SK-N-SH (cell line): Measurements from ENCODE around the gene TMEM218. TPM values are rescaled to one million over a fixed set of nuclear protein-coding genes. Genes with fewer than 3 reads are reported as not detected.
A peak's percentile ranks its signal among the peaks of the same experiment; 100 is the strongest.

ENCODE experiments used
- CTCF ChIA-PET: fragments of 300-600, 350-600 bp; formaldehyde crosslinking; extraction: SDS; loops from one replicate; lab custom pipeline; 2021; lab: Yijun Ruan, JAX
- POLR2A ChIA-PET: fragments of 350-600 bp; sonication (Branson Sonifier 250); formaldehyde crosslinking; extraction: SDS; loops from one replicate; lab custom pipeline; 2020; ENCODE audit warnings: antibody characterized with exemption, inconsistent platforms; lab: Yijun Ruan, JAX
- DNase-seq: peaks from one replicate; pipeline ENCODE4 v3.0.0; 2012
- H2AFZ ChIP-seq: fragments of 200-600 bp; sonication (generic); 2 replicates; pipeline ENCODE4 v1.8.1; 2016; ENCODE audit warnings: antibody characterized with exemption, mild to moderate bottlenecking, low read depth
- H3F3A ChIP-seq: fragments of 200-600 bp; sonication (generic); replicated peaks from 2 replicates; pipeline ENCODE3; 2016; ENCODE audit warnings: antibody characterized with exemption, mild to moderate bottlenecking; ENCODE audit not compliant: insufficient read depth
- H3K27ac ChIP-seq, 2 experiments: fragments of 200-500 bp in 1 of 2; fragments of 200-600 bp in 1 of 2; sonication (Bioruptor generic) in 1 of 2; sonication (generic), shearing (Covaris generic) in 1 of 2; 2 replicates each; pipeline versions ENCODE4 v1.5.1 to v1.6.1; 2014 to 2016; ENCODE audit warnings: low read depth in 2 of 2, inconsistent platforms in 1 of 2, low read length in 1 of 2, mild to moderate bottlenecking in 1 of 2, mixed read lengths in 1 of 2
- H3K27me3 ChIP-seq: fragments of 200-600 bp; sonication (generic), shearing (Covaris generic); 2 replicates; pipeline ENCODE4 v1.6.1; 2016; ENCODE audit warnings: mixed run types; ENCODE audit not compliant: insufficient read depth
- H3K36me3 ChIP-seq, 2 experiments: fragments of 200-500 bp in 1 of 2; fragments of 200-600 bp in 1 of 2; sonication (Bioruptor generic) in 1 of 2; sonication (generic) in 1 of 2; replicated peaks in 1 of 2; 2 replicates each; pipeline versions ENCODE3 to v1.5.1; 2014 to 2016; ENCODE audit warnings: low read length in 1 of 2, mild to moderate bottlenecking in 1 of 2; ENCODE audit not compliant: insufficient read depth in 2 of 2, control insufficient read depth in 1 of 2
- H3K4me1 ChIP-seq, 2 experiments: fragments of 200-500 bp in 1 of 2; fragments of 200-600 bp in 1 of 2; sonication (Bioruptor generic) in 1 of 2; sonication (generic), shearing (Covaris generic) in 1 of 2; 2 replicates each; pipeline versions ENCODE4 v1.5.1 to v1.6.1; 2014 to 2016; ENCODE audit warnings: low read depth in 1 of 2, low read length in 1 of 2, mixed run types in 1 of 2; ENCODE audit not compliant: insufficient read depth in 2 of 2, control insufficient read depth in 1 of 2
- H3K4me2 ChIP-seq: fragments of 200-600 bp; sonication (generic), shearing (Covaris generic); 2 replicates; pipeline ENCODE4 v1.6.1; 2017; ENCODE audit warnings: mixed run types
- H3K4me3 ChIP-seq, 2 experiments: fragments of 200-500 bp in 1 of 2; fragments of 200-600 bp in 1 of 2; sonication (Bioruptor generic) in 1 of 2; sonication (generic), shearing (Covaris generic) in 1 of 2; 2 replicates each; pipeline versions ENCODE4 v1.5.1 to v1.8.1; 2014 to 2016; ENCODE audit warnings: low read depth in 2 of 2, inconsistent platforms in 1 of 2, low read length in 1 of 2, mild to moderate bottlenecking in 1 of 2, mixed read lengths in 1 of 2, moderate library complexity in 1 of 2
- H3K79me2 ChIP-seq: fragments of 200-600 bp; sonication (generic); 2 replicates; pipeline ENCODE4 v1.8.1; 2017; ENCODE audit warnings: mild to moderate bottlenecking; ENCODE audit not compliant: insufficient read depth
- H3K9ac ChIP-seq: fragments of 200-600 bp; sonication (generic); 2 replicates; pipeline ENCODE4 v1.6.1; 2017; ENCODE audit warnings: mixed run types
- H3K9me2 ChIP-seq: fragments of 200-600 bp; sonication (generic); 2 replicates; pipeline ENCODE4 v1.6.1; 2017; ENCODE audit warnings: mixed run types
- H3K9me3 ChIP-seq: fragments of 200-600 bp; sonication (generic); 2 replicates; pipeline ENCODE4 v1.6.1; 2017; ENCODE audit warnings: mixed run types, mild to moderate bottlenecking, moderate library complexity
- H4K20me1 ChIP-seq: fragments of 200-600 bp; sonication (generic); 2 replicates; pipeline ENCODE4 v1.6.1; 2017; ENCODE audit warnings: mild to moderate bottlenecking, mixed run types; ENCODE audit not compliant: insufficient read depth
- CHD2 ChIP-seq: fragments of 150-350 bp; IDR thresholded peaks from 2 replicates; pipeline ENCODE4 v1.6.1; 2018; ENCODE audit warnings: low read length; ENCODE audit not compliant: partially characterized antibody
- FOXJ3 ChIP-seq: sonication (generic); formaldehyde crosslinking; IDR thresholded peaks from 2 replicates; pipeline ENCODE4 v1.5.1; 2020; ENCODE audit warnings: mild to moderate bottlenecking, missing genetic modification reagents
- FOXM1 ChIP-seq: IDR thresholded peaks from 2 replicates; pipeline ENCODE4 v1.4.0; 2012; ENCODE audit warnings: low read depth, mild to moderate bottlenecking
- IRF3 ChIP-seq: fragments of 150-350 bp; IDR thresholded peaks from 2 replicates; pipeline ENCODE4 v1.6.1; 2016; ENCODE audit warnings: mild to moderate bottlenecking, low read depth, low read length
- JUND ChIP-seq: IDR thresholded peaks from 2 replicates; pipeline ENCODE4 v1.4.0; 2012
- MEF2A ChIP-seq: IDR thresholded peaks from 2 replicates; pipeline ENCODE4 v1.4.0; 2012; ENCODE audit warnings: low read depth, borderline replicate concordance
- MXI1 ChIP-seq: IDR thresholded peaks from 2 replicates; pipeline ENCODE4 v1.6.1; 2012; ENCODE audit warnings: mild to moderate bottlenecking, low read depth, low read length, improper control_type of control experiment
- NFIC ChIP-seq: IDR thresholded peaks from 2 replicates; pipeline ENCODE4 v1.4.0; 2012; ENCODE audit warnings: borderline replicate concordance
- POLR2AphosphoS5 ChIP-seq: IDR thresholded peaks from 2 replicates; pipeline ENCODE4 v1.6.1; 2012; ENCODE audit warnings: low read depth, low read length
- REST ChIP-seq: IDR thresholded peaks from 2 replicates; pipeline ENCODE4 v1.6.1; 2012; ENCODE audit warnings: mild to moderate bottlenecking, low read depth, low read length, moderate library complexity
- RFX5 ChIP-seq: IDR thresholded peaks from 2 replicates; pipeline ENCODE4 v1.6.1; 2012; ENCODE audit warnings: mild to moderate bottlenecking, improper control_type of control experiment, low read length
- SIN3A ChIP-seq: IDR thresholded peaks from 2 replicates; pipeline ENCODE4 v1.6.1; 2012; ENCODE audit warnings: low read depth, mild to moderate bottlenecking, low read length, moderate library complexity, borderline replicate concordance
- TCF12 ChIP-seq: IDR thresholded peaks from 2 replicates; pipeline ENCODE4 v1.4.0; 2012
- USF2 ChIP-seq: fragments of 150-350 bp; IDR thresholded peaks from 2 replicates; pipeline ENCODE4 v1.6.1; 2017; ENCODE audit warnings: antibody characterized with exemption, low read length, low read depth, borderline replicate concordance
- ZBTB33 ChIP-seq: IDR thresholded peaks from 2 replicates; pipeline ENCODE4 v1.4.0; 2012; ENCODE audit warnings: low read depth, borderline replicate concordance
- WGBS: methylation state at CpG from one replicate; pipeline ENCODE4 v1.1.6; 2017; ENCODE audit warnings: low lambda C conversion rate; 5-methylcytosine and 5-hydroxymethylcytosine counted together
- polyA plus RNA-seq, 3 experiments: library from polyadenylated mRNA; depleted of rRNA; stranded (reverse); fragments of >200 nt; gene quantifications; 2 replicates each; pipeline ENCODE4 v1.2.3, GENCODE V29; 2012

TMEM218 gene
- polyA plus RNA-seq, 1 of the 3 experiments (the other 2 are of a cell fraction), result 36.2 TPM

GRCh38 chr11:125075242-125075625 lies 36.2 kb downstream of the TMEM218 start:
- Histone ChIP-seq H3F3A (no peaks in the 10 kb centered on the region), H3K9me2 (no peaks in the 10 kb centered on the region), H4K20me1 (no peaks in the 10 kb centered on the region), H3K27ac (no peak overlapping the region), H3K4me1 (no peaks in the 10 kb centered on the region; a peak in 1 of 4 replicates), H3K4me2 (no peak overlapping the region), H3K79me2 (no peaks in the 10 kb centered on the region), H3K9ac (no peak overlapping the region), H3K4me3 (no peak overlapping the region), H3K36me3 (no peaks in the 10 kb centered on the region), H3K27me3 (no peaks in the 10 kb centered on the region), H2AFZ (no peak overlapping the region), H3K9me3 (no peaks in the 10 kb centered on the region)
- WGBS, result 68% methylated on average over 5 of the region's 7 CpGs
- ChIA-PET POLR2A (no interaction called here), CTCF (interaction anchor here (0.9 to 4.4 kb wide), 4 partner anchors 15 to 66 kb away, joined by 3 to 22 read pairs (median 13); no protein-coding TSS in a partner anchor)
- no peak for DNase-seq
- TF ChIP-seq CHD2 (no peak), RFX5 (no peak), ZBTB33 (no peak), MXI1 (no peak), FOXM1 (no peak), USF2 (no peak), NFIC (no peak), TCF12 (no peak), JUND (no peak), IRF3 (no peak), MEF2A (no peak), FOXJ3 (no peak), SIN3A (no peak)

- no peak overlapping the region for H3K4me3 ChIP-seq
- no peaks in the 10 kb centered on the region for H3K9me3 ChIP-seq
- no peaks in the 10 kb centered on the region for H4K20me1 ChIP-seq
- no peaks in the 10 kb centered on the region for H3K9me2 ChIP-seq
- no peaks in the 10 kb centered on the region for H3K36me3 ChIP-seq
- H2AFZ ChIP-seq, result no peak overlapping the region
- H3K4me2 ChIP-seq, result no peak overlapping the region
- ChIA-PET POLR2A (no interaction called here), CTCF (interaction anchor here (0.9 to 3.8 kb wide), 4 partner anchors 14 to 208 kb away, joined by 3 to 14 read pairs (median 8); no protein-coding TSS in a partner anchor)
- H3F3A ChIP-seq, result no peaks in the 10 kb centered on the region
- H3K4me1 ChIP-seq, result no peaks in the 10 kb centered on the region; a peak in 1 of 4 replicates
- H3K9ac ChIP-seq, result no peak overlapping the region
- TF ChIP-seq POLR2AphosphoS5 (no peak), REST (no peak)
- TF ChIP-seq, all 33 proteins: peak for 0
- no peak overlapping the region for H3K27ac ChIP-seq
- H3K27me3 ChIP-seq, result no peaks in the 10 kb centered on the region
- DNase-seq, result peak; percentile 20
- no peaks in the 10 kb centered on the region for H3K79me2 ChIP-seq
- 87% methylated on average over 9 of the region's 11 CpGs for WGBS
These were observed 36.8 kb downstream of the TMEM218 start for GRCh38 chr11:125074511-125075241.
